Stimulated activated CD4-positive, alpha-beta T cell treated with anti-CD3 and anti-CD28 coated beads, Interleukin-4, amount 100 ng/mL, for 1 hour (primary cell): Measurements from ENCODE around the gene THBS2.
"Not testable (repeated sequence)": the region's sequence is repeated elsewhere in the genome, so short reads cannot be mapped to it uniquely, and the experiment has no call there.

Experiments used
- DNase-seq: peaks from one replicate; pipeline ENCODE4 v3.0.0-alpha.2; 2020

Gene THBS2

DNA sequence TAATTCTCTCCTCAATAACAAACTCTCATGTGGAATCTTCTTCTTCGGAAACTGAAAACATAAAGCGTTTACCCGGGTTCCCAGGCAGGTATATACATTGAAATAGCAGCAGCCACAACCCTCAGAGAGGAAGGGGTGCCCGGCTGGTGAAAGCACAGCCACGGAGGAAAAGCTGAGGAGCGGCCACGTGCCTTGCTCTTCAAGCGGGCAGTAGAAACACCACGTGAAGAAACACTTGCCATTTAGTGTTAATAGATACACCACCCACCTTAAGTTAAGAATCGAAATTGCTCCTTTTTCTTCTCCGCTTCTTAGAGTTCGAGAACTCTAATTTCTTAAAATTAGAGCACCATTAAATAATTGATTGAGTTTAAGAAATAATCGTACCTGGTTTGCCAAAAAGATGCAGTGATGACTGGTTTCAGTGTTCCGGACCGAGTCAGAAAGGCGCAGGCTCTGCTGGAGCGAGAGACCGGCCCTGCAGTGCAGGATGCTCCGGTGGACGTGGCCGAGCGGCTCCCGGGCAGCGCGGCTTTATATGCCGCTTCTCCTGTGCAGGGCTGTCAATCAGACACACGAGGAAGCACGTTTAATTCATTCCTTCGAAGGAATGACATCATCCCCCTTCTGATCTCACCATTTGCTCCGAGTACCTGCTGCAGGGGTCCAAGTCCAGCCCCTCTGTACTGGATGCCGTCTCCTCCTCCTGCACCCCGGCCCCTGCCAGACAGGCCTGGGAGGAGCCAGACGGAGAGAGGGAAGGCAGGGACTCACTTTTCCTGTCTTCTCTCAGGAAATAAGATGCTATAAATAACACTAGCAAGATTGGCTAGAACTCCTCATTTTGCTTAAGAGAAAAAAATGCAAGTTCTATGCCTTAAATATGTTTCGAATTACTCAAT lies at the start of gene THBS2:
Gene THBS2, minus strand, starts transcription at position 510 of the 902 bp plus-strand sequence. CDS start 3,062 bp downstream, outside the sequence.
- DNase-seq = no peak

GRCh38 chr6:169302716-169303115 lies 49.1 kb upstream of the THBS2 start:
- no peak for DNase-seq

- DNase-seq = no peak
Observed at GRCh38 chr6:169302255-169302654, 48.6 kb upstream of the THBS2 start.

DNA sequence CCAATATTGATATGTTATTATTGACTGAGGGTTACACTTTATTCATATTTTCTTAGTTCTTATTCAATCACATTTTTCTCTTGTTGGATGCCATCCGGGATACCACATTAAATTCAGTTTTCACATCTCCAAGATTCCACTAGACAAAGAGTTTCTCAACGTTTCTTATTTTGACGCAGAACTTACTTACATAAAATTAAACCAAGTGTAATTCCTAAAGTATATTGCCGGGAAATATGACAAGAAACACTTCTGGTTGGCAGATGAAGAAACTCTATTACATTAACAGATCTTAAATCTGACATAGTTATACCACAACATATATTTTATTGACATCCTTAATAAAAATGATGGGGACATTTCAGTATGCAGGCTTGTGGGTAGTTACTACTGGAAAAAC lies 47.3 kb upstream of the THBS2 start:
- DNase-seq = no peak

- not testable (repeated sequence) for DNase-seq
Observed at GRCh38 chr6:169298626-169299025, 45.0 kb upstream of the THBS2 start.

DNA sequence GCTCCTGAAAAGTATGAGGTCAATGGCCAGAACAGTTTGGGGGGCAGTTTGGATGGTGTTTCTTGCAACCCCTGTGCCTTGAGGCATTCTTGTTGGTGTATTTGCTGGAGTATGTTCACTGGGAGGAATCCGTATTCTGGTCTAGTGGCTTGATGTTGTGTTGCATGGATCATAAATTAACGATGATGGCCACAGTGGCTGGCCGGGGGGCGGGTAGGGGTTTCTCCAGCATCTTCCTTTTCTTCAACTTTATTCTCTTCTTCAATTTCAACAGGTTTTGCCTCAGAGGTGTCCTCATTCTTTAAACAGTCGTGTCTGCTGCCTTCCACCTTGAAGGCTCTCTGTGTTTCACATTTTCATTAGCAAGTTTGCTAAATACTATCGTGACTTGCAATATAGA lies 43.0 kb upstream of the THBS2 start:
- DNase-seq = no peak

- no peak for DNase-seq
Observed at GRCh38 chr6:169296170-169296569, 42.5 kb upstream of the THBS2 start.

DNA sequence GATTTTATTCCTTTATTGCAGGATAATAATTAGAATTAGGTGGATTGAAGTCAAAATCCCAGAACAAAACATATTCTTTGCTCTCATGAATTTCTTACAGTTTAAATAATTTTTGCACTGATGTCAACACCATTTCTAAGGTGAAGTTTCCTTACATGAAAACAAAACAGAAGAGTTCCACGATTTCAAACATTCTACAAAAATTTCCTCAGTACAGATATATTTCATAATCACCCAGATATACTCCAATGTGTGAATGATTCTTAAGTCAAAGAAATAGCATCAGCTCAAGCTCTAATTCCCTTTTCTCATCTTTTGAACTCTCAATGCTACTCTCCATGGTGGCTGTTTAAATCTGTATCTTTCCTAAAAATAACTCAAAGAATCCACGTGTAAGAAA lies 39.5 kb upstream of the THBS2 start:
- DNase-seq = no peak

DNA sequence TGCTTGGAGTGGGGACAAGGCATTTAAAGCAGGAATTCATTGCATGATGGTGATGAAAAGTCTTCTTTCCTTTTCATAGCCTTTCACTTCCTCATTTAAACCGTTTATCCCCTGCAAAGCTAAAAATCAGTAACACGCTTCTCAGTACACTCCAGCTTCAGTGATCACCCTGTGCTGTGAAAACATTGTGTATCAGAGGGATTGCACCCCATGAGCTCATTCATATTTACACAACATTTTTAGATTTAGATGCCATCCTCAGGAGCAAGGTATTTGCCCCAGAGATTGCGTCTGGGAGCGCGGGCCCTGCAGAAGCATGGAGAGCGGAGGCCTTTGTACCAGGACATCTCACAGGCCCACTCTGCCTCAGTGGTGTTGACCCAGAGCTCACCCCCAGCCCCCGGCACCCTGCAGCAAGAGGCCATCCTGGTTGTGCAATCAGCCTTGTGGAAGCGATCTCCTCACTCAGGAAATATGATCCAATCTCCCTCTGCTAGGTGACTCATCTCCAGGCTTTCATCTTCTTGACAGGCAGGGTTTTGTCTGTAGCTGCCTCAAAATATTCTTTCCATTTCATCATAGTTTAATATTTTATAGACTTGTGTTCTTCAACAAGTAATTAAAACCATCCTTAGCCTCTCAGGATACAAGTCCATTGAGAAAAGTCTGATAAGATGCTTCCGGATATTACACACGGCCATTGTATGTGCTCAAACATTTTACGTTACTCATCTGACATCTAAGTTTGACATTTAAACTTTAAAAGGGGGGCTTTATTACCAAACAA lies 38.9 kb upstream of the THBS2 start:
- DNase-seq = no peak

DNA sequence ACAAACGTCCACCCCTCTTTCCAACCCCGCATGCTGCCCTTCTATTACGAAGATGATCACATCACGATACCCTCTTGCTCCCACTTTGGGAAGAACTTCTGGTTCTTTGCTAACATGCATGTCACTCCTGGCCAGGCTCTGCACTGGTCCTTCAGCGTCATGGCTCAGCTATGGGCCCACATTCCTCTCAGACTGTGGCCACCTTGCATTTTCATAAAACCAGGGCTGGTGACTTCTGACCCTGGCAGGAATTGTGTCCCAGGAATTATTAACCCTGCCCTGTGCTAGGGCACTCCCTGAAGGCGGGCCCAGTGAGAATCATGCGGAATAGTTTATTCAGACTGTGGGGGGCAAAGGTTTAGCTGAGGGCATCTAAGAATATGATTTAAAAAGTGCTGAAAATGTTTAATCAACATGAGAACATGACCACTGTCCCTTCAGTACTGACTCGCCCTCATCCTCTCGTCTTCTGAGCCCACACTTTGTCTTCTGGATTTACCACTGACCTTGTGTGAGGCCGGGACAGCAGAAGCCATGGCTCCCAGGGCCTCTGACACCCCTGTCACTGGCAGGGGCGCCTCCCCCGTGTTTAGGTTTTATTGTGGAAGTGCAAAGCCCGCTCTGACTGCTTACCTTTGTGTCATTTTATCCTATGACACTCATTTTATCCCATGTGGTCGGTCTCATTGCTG lies 38.1 kb upstream of the THBS2 start:
- DNase-seq = no peak

DNA sequence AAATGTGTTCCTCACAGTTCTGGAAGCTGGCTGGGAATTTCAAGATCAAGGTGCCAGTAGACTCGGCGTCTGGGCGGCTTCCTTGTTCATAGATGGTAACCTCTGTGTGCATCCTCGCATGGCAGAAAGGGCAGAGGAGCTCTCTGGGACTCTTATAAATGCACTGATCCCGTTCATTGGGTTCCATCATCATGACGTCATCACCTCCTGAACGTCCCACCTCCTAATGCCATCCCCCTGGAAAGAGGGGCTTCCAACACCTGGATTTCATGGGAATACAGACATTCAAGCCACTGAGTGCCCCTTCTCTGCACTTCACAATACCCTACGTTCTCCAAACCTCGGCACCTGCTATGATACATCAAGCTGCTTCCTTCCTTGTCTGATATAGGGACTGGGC lies 37.5 kb upstream of the THBS2 start:
- no peak for DNase-seq

GRCh38 chr6:169289619-169290339 lies 36.1 kb upstream of the THBS2 start:
- no peak for DNase-seq

DNA sequence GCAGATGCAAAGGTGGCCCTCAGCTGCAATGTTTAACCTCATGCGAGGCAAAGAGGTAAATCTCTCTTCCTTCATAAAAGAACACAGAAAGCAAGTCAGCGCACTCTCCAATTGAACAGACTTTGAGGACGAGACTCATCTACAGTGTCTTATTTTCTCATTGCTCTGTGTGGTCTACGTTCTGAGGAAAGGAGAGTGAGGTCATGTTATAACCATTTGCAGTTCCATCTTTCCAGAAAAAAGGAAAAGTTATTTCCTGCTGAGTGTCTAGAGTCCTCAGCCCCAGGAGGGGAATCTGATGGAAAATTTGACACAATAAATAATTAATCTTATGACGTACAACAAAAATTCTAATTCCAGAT lies 35.6 kb upstream of the THBS2 start:
- no peak for DNase-seq

DNA sequence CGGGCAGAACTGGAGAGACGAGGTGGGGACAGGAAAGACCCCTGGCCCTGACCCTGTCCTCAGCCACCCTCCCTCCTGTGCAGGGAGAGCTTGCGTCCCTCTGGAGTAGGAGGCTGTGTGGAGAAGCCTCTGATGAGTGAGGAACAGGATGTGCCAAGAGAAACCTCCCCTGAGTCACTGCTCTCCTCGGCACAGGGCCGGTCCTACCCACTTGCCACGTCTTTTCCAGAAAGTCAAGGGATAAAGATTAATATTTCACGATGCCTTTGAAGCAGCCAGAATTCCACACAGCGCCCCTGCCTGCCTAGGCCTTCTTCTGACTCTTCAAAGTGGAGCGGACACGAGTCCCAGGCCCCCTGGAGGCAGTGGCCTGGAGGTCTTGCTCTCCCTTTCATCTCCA lies 34.9 kb upstream of the THBS2 start:
- DNase-seq = no peak

- DNase-seq = no peak
Observed at GRCh38 chr6:169287675-169288074, 34.0 kb upstream of the THBS2 start.

DNA sequence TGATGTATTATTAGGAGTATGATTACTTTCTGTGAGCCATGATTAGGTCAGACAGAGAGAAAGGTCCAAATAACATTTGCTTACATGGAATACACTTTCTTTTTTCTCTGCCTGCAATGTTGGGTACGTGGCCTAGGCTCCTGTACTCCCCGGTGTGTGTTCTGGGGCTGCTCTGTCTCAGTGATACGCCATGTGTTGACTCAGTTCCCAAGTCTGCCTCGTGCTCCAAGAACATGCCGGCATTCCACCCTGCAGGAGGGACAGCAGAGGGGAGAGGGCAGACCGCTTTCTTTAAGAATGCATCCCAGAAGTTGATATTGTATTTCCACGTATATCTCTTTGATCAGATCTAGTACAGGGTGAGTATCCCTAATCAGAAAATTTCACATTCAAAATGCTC lies 33.3 kb upstream of the THBS2 start:
- no peak for DNase-seq

GRCh38 chr6:169285165-169285564 lies 31.5 kb upstream of the THBS2 start:
- no peak for DNase-seq

DNA sequence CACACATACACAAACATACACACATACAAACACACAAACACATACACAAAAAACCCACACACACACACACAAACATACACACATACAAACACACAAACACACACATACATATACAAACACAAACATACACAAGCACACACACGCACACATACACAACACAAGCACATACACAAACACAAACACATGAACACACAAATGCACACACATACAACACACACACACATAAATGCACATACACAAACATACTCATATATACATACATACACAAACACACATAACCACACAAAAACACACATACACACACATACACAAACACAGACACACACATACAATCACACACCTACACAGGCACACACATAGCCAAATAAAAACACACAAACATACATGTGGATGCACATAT lies 30.3 kb upstream of the THBS2 start:
- DNase-seq = no peak

GRCh38 chr6:169282043-169282442 lies 28.4 kb upstream of the THBS2 start:
- DNase-seq = no peak

DNA sequence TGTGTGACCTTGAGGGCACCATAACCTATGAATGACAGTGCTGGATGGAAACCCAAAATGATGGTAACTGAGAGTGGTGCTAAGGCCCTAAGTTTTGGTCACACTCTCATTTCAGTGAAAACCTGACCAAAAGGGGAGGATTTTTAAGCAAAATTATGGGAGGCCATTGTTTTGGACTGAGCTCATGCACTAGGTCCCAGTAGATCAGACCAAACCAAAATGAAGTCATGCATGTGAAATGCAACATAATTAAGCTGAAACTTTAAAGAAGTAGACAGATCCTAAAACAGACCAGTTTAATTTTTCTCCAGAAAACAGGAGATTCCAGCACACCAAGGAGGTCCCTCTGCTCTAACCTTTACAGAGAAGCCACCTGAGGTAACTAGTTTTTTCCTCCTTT lies 24.0 kb upstream of the THBS2 start:
- no peak for DNase-seq

- no peak for DNase-seq
Observed at GRCh38 chr6:169274781-169275180, 21.1 kb upstream of the THBS2 start.

DNA sequence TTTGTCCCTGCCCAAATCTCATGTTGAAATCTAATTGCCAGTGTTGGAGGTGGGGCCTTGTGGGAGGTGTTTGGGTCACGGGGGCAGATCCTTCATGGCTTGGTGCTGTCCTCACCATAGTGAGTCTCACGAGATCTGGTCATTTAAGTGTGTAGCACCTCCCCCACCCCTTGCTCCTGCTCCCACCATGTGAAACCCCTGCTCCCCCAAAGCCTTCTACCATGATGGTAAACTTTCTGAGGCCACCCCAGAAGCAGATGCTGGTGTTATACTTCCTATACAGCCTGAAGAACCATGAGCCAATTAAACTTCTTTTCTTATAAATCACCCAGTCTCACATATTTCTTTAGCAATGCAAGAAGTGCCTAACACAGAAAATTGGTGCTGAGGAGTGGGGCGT lies 19.9 kb upstream of the THBS2 start:
- no peak for DNase-seq

- no peak for DNase-seq
Observed at GRCh38 chr6:169271877-169272216, 18.2 kb upstream of the THBS2 start.
